Measurements from ENCODE around the gene EFCAB5. TPM values are rescaled to one million over a fixed set of nuclear protein-coding genes. Genes with fewer than 3 reads are reported as not detected.

Gene EFCAB5
- total and polyA plus RNA-seq, 3 donors from 2014 or later: 11.7 to 23.0 (median 15.1) TPM

DNA sequence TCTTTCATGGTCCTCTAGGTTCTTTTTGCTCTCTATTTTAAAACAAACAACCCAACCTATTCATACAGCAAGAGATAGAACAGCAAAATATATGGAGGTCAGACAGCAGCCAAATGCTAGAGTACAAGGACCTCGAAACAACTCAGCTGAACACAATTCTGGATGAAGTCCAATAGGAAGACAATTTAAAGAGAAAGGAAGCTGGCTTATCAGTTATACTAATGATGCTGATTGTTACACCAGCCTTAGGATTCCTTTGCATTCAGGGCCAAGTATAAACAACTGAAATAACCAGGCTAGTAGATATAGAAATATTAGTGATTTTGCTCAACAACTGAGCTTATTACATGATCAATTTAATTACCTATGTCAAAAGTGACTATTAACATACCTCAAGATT, 13.9 kb upstream of the EFCAB5 start:
- H3K27ac ChIP-seq: no peak overlapping the region
- 26 to 45% methylated on average over 1 of the region's 1 CpG for WGBS, 2 donors

GRCh38 chr17:29929006-29929532, 12.4 kb upstream of the EFCAB5 start:
- no peaks in the 10 kb centered on the region for H3K36me3 ChIP-seq (ENCODE audit: low read depth, missing control alignments)
- peak overlapping the region; percentile 94 to 98 for H3K4me3 ChIP-seq
- H3K9me3 ChIP-seq: no peaks in the 10 kb centered on the region
- DNase-seq: no peak
- H3K4me1 ChIP-seq: peaks cover 10% of the 10 kb centered on the region
- WGBS, 2 donors: 2% methylated on average over 13 of the region's 13 CpGs
- no peak for TF ChIP-seq POLR2A (IDR thresholded peaks at IDR 0.05)
- TF ChIP-seq, protein P1, sequence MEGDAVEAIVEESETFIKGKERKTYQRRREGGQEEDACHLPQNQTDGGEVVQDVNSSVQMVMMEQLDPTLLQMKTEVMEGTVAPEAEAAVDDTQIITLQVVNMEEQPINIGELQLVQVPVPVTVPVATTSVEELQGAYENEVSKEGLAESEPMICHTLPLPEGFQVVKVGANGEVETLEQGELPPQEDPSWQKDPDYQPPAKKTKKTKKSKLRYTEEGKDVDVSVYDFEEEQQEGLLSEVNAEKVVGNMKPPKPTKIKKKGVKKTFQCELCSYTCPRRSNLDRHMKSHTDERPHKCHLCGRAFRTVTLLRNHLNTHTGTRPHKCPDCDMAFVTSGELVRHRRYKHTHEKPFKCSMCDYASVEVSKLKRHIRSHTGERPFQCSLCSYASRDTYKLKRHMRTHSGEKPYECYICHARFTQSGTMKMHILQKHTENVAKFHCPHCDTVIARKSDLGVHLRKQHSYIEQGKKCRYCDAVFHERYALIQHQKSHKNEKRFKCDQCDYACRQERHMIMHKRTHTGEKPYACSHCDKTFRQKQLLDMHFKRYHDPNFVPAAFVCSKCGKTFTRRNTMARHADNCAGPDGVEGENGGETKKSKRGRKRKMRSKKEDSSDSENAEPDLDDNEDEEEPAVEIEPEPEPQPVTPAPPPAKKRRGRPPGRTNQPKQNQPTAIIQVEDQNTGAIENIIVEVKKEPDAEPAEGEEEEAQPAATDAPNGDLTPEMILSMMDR (IDR thresholded peaks at IDR 0.05): no peak
- intact Hi-C loops (cut with DNase I; ENCODE audit: low total_unique reads): loop anchor here (10.0 kb wide), 1 partner anchor 124 kb away; no protein-coding TSS in a partner anchor
- H3K27ac ChIP-seq: peak overlapping the region; percentile 83 to 91
- H3K27me3 ChIP-seq: no peaks in the 10 kb centered on the region

More for the DNA sequence above, 13.9 kb upstream of the EFCAB5 start:
- no peak for DNase-seq
- Histone ChIP-seq H3K36me3 (ENCODE audit: low read depth, missing control alignments) (no peaks in the 10 kb centered on the region), H3K9me3 (no peaks in the 10 kb centered on the region), H3K27me3 (no peaks in the 10 kb centered on the region), H3K4me1 (peaks cover 10% of the 10 kb centered on the region), H3K4me3 (no peak overlapping the region)
- intact Hi-C loops (cut with DNase I; ENCODE audit: low total_unique reads): loop anchor here (10.0 kb wide), 1 partner anchor 123 kb away; no protein-coding TSS in a partner anchor
- TF ChIP-seq, protein P1 (IDR thresholded peaks at IDR 0.05): no peak
- no peak for TF ChIP-seq POLR2A (IDR thresholded peaks at IDR 0.05)

DNA sequence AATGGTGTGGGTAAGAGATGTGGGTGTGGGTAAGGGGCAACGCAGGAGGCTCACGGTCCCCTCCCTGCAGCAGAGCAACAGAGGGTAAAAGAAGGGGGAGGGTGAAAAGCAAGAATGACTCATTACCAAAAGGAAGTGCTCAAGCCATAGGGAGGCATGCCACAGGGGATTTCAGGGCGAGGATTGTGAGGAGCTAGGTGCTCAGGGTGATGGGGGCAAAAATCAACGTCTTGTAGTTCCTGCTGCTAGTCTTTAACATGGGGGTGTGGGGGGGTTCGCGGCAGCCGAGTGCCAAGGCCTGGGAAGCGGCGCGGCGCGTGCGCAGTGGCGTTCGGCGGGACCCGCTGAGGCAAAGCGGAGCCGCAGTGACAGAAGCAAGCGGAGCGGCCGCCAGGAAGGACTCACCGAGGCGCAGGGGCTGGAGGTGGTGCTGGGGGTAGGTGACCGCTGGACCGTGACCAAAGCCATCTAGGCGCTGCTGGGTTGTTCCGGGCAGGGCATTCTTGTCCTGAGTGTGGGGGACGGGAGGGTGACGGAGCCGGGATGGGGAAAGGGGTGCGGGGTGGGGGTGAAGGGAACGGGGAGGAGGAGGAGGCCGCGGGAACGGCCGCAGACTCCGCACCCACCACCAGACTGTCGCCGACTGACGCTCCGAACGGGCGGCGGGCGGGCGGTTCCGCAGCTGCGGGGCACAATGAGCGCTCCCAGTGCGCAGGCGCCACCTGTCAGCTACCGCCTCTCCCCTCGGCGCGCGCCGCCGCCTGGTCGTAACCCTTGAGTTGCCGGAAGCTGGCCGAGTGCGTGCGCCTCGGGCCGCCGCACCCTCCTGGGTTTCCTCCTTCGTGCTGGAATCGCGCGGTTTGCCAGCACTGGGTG, 11.7 kb upstream of the EFCAB5 start, which contains the start of gene SSH2:
Gene SSH2, minus strand, starts transcription at position 696 of the 876 bp plus-strand sequence. Its CDS starts 228 bp downstream, at position 468.
- TF ChIP-seq POLR2A (IDR thresholded peaks at IDR 0.05): no peak
- TF ChIP-seq, protein P1 (IDR thresholded peaks at IDR 0.05): no peak
- H3K4me1 ChIP-seq: peaks cover 10% of the 10 kb centered on the region
- peak within 1 kb of the TSS; percentile 94 to 98 for H3K4me3 ChIP-seq
- no peaks in the 10 kb centered on the region for H3K36me3 ChIP-seq (ENCODE audit: low read depth, missing control alignments)
- intact Hi-C loops (cut with DNase I; ENCODE audit: low total_unique reads): loop anchor here (10.0 kb wide), 1 partner anchor 125 kb away; no protein-coding TSS in a partner anchor
- DNase-seq: peak; percentile 90
- H3K9me3 ChIP-seq: no peaks in the 10 kb centered on the region
- H3K27ac ChIP-seq: peak within 1 kb of the TSS; percentile 83 to 91
- no peaks in the 10 kb centered on the region for H3K27me3 ChIP-seq
- 0% methylated on average over 23 to 64 of the region's 71 CpGs for WGBS, 2 donors

DNA sequence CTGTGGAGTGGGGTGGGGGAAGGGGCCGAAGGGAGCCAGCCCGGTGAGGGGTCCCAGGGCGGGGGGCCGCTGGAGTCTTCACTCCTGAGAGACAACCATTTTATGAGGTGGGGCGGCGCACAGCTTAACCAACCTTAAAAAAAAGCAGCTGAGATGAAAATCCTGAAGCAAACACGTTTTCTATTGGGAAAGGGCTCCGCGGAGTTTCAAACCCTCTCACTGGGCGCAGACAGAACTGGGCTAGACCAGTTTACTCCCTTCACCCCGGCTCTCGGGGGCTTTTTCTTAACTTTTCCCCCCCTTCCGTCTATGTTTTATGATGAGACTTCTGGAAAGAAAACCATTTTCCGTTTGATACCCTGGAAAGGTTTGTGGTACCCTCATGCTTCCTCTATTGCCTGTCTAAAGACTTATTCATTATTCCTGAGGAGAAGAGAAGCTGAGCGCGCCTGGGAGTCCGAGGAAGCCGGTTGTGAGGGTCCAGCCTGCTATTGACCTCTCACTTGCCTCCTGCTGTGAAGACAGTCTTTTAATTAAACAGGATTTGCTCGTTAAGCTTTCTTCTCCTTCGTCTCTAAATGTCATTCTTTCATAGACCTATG, 10.9 kb upstream of the EFCAB5 start:
- intact Hi-C loops (cut with DNase I; ENCODE audit: low total_unique reads): no loop called here
- 0% methylated on average over 20 of the region's 20 CpGs for WGBS, 2 donors
- H3K4me3 ChIP-seq: peak overlapping the region; percentile 94 to 98
- H3K27ac ChIP-seq: peak overlapping the region; percentile 83 to 91
- H3K4me1 ChIP-seq: peaks cover 10% of the 10 kb centered on the region
- peak; percentile 23 for DNase-seq
- no peaks in the 10 kb centered on the region for H3K9me3 ChIP-seq
- H3K36me3 ChIP-seq (ENCODE audit: low read depth, missing control alignments): no peaks in the 10 kb centered on the region
- TF ChIP-seq, protein P1 (IDR thresholded peaks at IDR 0.05): no peak
- TF ChIP-seq POLR2A (IDR thresholded peaks at IDR 0.05): no peak
- no peaks in the 10 kb centered on the region for H3K27me3 ChIP-seq

All from testis (tissue), 3 donors.